ENCODE results near the gene CCL25. TPM values are rescaled to one million over a fixed set of nuclear protein-coding genes. Genes with fewer than 3 reads are reported as not detected.

CCL25 gene
- total RNA-seq, 2 donors from 2014 or later = not detected

DNA sequence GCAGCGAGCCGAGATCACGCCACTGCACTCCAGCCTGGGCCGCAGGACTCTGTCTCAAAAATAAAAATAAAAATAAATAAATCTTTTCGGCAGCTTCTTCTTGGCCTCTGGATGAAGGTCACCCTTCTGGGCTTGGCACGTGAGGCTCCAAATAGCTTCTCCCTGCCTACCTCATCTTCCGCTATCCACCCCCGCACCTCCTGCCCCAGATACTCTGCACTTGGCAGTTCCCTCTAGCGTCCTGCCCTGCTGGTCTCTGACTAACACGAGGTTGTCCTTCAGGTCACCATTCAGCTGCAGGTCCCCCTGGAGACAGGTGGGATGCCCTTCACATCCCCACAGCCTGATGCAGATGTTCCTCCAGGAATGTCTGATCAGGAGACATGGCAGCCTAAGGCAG, 8.5 kb upstream of the CCL25 start:
- intact Hi-C loops (cut with DNase I) = no loop called here
- no peaks in the 10 kb centered on the region for H3K9me3 ChIP-seq
- no peak for DNase-seq (ENCODE audit: low spot score)
- no peaks in the 10 kb centered on the region for H3K4me1 ChIP-seq (replicated peaks)
- 86% methylated on average over 10 of the region's 10 CpGs for WGBS
- no peak for TF ChIP-seq POLR2AphosphoS5 (IDR thresholded peaks at IDR 0.05)
- TF ChIP-seq POLR2A (IDR thresholded peaks at IDR 0.05) = no peak
- TF ChIP-seq, protein P1, sequence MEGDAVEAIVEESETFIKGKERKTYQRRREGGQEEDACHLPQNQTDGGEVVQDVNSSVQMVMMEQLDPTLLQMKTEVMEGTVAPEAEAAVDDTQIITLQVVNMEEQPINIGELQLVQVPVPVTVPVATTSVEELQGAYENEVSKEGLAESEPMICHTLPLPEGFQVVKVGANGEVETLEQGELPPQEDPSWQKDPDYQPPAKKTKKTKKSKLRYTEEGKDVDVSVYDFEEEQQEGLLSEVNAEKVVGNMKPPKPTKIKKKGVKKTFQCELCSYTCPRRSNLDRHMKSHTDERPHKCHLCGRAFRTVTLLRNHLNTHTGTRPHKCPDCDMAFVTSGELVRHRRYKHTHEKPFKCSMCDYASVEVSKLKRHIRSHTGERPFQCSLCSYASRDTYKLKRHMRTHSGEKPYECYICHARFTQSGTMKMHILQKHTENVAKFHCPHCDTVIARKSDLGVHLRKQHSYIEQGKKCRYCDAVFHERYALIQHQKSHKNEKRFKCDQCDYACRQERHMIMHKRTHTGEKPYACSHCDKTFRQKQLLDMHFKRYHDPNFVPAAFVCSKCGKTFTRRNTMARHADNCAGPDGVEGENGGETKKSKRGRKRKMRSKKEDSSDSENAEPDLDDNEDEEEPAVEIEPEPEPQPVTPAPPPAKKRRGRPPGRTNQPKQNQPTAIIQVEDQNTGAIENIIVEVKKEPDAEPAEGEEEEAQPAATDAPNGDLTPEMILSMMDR (IDR thresholded peaks at IDR 0.05) = no peak
- H3K27me3 ChIP-seq (replicated peaks; ENCODE audit: insufficient read depth) = no peaks in the 10 kb centered on the region
- H3K27ac ChIP-seq = no peak overlapping the region
- no peak overlapping the region for H3K4me3 ChIP-seq
- no peaks in the 10 kb centered on the region for H3K36me3 ChIP-seq

DNA sequence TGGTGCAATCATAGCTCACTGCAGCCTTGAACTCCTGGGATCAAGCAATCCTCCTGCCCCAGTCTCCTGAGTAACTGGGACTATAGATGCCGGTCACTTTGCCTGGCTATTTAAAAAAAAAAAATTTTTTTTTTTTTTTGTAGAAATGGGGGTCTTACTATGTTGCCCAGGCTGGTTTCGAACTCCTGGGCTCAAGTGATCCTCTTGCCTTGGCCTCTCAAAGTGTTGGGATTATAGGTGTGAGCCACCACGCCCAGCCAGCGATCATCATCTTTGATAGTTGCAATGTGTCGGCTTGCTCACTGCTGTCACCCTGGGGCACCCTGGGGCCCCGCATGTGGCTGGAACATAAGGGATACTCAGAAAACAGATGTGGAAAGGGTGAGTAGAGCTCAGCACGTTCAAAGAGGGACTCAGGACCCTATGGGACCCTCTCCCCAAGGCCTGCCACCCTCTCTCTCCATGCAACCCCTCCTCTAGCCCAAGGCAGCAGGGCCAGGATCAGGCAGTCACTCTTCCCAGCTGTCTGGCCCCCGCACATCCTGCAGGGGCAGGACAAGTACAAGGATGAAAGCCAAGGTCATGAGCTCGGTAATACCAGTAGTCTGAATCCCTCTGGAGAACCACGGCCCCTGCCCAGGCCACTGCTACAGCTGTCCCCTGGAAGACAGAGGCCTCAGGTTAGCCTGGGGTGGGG, 6.5 kb upstream of the CCL25 start:
- TF ChIP-seq POLR2AphosphoS5 (IDR thresholded peaks at IDR 0.05) = no peak
- TF ChIP-seq, protein P1 (IDR thresholded peaks at IDR 0.05) = no peak
- Histone ChIP-seq H3K27me3 (replicated peaks; ENCODE audit: insufficient read depth) (no peaks in the 10 kb centered on the region), H3K36me3 (no peaks in the 10 kb centered on the region), H3K9me3 (no peaks in the 10 kb centered on the region), H3K4me3 (no peak overlapping the region), H3K4me1 (replicated peaks) (no peaks in the 10 kb centered on the region), H3K27ac (no peak overlapping the region)
- intact Hi-C loops (cut with DNase I) = no loop called here
- DNase-seq (ENCODE audit: low spot score) = no peak
- WGBS = 67% methylated on average over 10 of the region's 10 CpGs

DNA sequence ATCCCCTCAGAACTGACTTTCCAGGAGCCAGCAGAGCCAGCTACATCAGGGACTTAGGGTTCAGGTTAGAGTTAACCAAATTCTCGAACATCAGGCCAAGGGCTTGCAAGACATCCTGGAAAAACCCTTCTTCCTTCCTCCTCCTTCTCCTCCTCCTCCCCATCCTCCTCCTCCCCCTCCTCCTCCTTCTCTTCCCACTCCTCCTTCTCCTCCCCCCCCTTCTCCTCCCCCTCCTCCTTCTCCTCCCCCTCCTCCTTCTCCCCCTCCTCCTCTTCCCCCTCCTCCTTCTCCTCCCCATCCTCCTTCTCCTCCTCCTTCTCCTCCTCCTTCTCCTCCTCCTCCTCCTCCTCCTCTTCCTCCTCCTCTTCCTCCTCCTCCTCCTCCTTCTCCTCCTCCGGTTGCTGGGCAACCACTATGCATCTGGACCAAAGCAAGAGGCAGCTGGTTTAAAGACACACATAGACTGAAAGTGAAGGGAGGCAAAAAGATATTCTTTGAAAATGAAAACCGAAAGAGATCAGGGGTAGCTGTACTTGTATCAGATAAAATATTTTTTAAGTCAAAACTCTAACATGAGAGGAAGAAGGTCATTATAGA, 5.9 kb upstream of the CCL25 start:
- no peaks in the 10 kb centered on the region for H3K9me3 ChIP-seq
- H3K4me3 ChIP-seq = no peak overlapping the region
- intact Hi-C loops (cut with DNase I) = no loop called here
- H3K36me3 ChIP-seq = no peaks in the 10 kb centered on the region
- H3K27ac ChIP-seq = no peak overlapping the region
- H3K4me1 ChIP-seq (replicated peaks) = no peaks in the 10 kb centered on the region
- DNase-seq (ENCODE audit: low spot score) = no peak
- no peaks in the 10 kb centered on the region for H3K27me3 ChIP-seq (replicated peaks; ENCODE audit: insufficient read depth)
- 64% methylated on average over 3 of the region's 3 CpGs for WGBS
- no peak for TF ChIP-seq POLR2A (IDR thresholded peaks at IDR 0.05)
- no peak for TF ChIP-seq POLR2AphosphoS5 (IDR thresholded peaks at IDR 0.05)
- TF ChIP-seq, protein P1 (IDR thresholded peaks at IDR 0.05) = no peak

DNA sequence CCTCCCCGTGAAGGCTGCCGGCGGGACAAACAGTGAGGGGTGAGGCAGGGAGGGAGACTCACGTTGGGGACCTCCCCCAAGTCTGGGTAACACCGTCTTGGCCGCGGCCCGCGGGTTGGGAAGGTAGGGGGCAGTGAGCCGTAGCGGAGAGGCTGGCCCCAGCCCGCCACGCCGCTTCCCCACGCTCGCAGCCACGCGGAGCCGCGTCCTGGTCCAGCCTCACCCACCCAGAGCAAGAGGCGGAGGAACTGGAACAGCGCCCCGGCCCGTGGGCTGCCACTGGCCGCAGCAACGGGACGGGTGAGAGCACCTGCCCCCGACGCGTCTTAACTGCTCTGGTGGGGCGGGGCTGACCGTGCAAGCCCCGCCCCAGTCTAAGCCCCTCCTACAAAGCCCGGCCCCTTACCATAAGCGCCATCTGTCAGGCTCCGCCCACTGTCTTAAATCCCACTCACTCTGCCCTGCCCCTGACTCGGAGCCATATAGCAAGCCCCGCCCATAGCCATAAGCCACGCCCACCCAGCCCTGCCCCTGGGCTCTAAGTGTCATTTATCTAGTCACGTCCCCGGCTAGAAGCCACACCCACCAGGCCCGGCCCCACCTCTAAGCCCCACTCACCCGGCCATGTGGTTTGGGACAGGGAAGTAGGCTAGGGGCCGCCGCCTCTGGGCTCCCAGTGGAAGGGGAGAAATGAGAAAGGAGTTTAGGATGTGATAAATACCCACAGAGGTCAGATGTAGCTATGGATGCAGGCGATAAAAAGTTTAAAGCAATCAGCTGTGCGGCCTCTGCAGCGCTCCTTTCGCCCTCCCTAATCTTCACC, 2.1 kb upstream of the CCL25 start:
- Histone ChIP-seq H3K4me3 (peak overlapping the region; percentile 9 to 18), H3K36me3 (no peaks in the 10 kb centered on the region), H3K27ac (no peak overlapping the region), H3K27me3 (replicated peaks; ENCODE audit: insufficient read depth) (no peaks in the 10 kb centered on the region), H3K4me1 (replicated peaks) (no peaks in the 10 kb centered on the region), H3K9me3 (no peaks in the 10 kb centered on the region)
- intact Hi-C loops (cut with DNase I) = no loop called here
- peak; percentile 28 for DNase-seq (ENCODE audit: low spot score)
- WGBS = 8% methylated on average over 45 of the region's 49 CpGs
- no peak for TF ChIP-seq POLR2A (IDR thresholded peaks at IDR 0.05)
- no peak for TF ChIP-seq POLR2AphosphoS5 (IDR thresholded peaks at IDR 0.05)
- TF ChIP-seq, protein P1 (IDR thresholded peaks at IDR 0.05) = no peak

Data from prostate gland (tissue), 2 donors.